Measurements from ENCODE around the gene KRT23.

DNA sequence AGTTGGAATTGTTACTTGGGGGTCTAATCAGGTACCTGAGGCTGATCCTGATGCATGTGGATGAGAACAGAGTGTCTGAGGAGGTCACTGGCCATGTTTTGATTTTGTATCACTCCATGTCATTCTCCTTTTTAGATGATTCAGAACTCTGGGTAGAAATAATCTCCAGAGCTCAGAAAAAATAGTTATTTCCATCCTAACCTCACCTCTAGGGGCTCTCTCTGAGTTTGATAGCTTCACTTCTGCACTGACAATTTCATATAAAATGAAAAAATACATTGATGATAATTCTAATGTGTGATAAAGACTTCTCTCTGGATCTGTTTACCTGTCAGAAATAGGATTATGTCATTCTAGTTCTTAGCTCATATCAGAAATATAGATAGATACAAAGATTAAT, 64.2 kb downstream of the KRT23 start:
- TF ChIP-seq, protein P1, sequence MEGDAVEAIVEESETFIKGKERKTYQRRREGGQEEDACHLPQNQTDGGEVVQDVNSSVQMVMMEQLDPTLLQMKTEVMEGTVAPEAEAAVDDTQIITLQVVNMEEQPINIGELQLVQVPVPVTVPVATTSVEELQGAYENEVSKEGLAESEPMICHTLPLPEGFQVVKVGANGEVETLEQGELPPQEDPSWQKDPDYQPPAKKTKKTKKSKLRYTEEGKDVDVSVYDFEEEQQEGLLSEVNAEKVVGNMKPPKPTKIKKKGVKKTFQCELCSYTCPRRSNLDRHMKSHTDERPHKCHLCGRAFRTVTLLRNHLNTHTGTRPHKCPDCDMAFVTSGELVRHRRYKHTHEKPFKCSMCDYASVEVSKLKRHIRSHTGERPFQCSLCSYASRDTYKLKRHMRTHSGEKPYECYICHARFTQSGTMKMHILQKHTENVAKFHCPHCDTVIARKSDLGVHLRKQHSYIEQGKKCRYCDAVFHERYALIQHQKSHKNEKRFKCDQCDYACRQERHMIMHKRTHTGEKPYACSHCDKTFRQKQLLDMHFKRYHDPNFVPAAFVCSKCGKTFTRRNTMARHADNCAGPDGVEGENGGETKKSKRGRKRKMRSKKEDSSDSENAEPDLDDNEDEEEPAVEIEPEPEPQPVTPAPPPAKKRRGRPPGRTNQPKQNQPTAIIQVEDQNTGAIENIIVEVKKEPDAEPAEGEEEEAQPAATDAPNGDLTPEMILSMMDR (IDR thresholded peaks at IDR 0.05; ENCODE audit: low read depth, low read length): no peak
- TF ChIP-seq, protein P2, sequence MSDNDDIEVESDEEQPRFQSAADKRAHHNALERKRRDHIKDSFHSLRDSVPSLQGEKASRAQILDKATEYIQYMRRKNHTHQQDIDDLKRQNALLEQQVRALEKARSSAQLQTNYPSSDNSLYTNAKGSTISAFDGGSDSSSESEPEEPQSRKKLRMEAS (IDR thresholded peaks at IDR 0.05; ENCODE audit: low read depth, low read length): no peak
